Progenitor cell of endocrine pancreas (in vitro differentiated cells): ENCODE data around the gene LEF1. TPM values are rescaled to one million over a fixed set of nuclear protein-coding genes. Genes with fewer than 3 reads are reported as not detected.

Source experiments
- DNase-seq: peaks from one replicate; pipeline ENCODE4 v3.0.0; 2021; ENCODE audit warnings: low spot score; ENCODE audit not compliant: unreplicated experiment
- H3K27ac Mint-ChIP-seq: 2 replicates; pipeline ENCODE4 v1.8.0; 2021; ENCODE audit warnings: mild to moderate bottlenecking, moderate library complexity, mixed read lengths
- H3K27me3 Mint-ChIP-seq: 2 replicates; pipeline ENCODE4 v1.8.0; 2021; ENCODE audit warnings: mixed read lengths
- H3K36me3 Mint-ChIP-seq: 2 replicates; pipeline ENCODE4 v1.8.0; 2022; ENCODE audit warnings: mixed read lengths; ENCODE audit not compliant: insufficient read depth
- H3K4me1 Mint-ChIP-seq: 2 replicates; pipeline ENCODE4 v1.8.0; 2021; ENCODE audit warnings: low read depth, mixed read lengths
- H3K4me3 Mint-ChIP-seq: 2 replicates; pipeline ENCODE4 v1.8.0; 2021; ENCODE audit warnings: low read depth, mild to moderate bottlenecking, moderate library complexity, mixed read lengths
- H3K9me3 Mint-ChIP-seq: 2 replicates; pipeline ENCODE4 v1.8.0; 2021; ENCODE audit warnings: low read depth, mixed read lengths
- CTCF ChIP-seq: fragments of 200-600 bp; sonication (generic); IDR thresholded peaks from one replicate; pipeline ENCODE4 v1.5.0; 2021; ENCODE audit warnings: antibody characterized with exemption, mild to moderate bottlenecking; ENCODE audit not compliant: unreplicated experiment
- total RNA-seq: library from RNA; stranded (reverse); gene quantifications from 2 replicates; pipeline ENCODE4 v1.2.1, GENCODE V29; 2021

Gene LEF1
- total RNA-seq, 1 donor from 2014 or later = 2.1 TPM

- Mint-ChIP-seq H3K4me3 (no peak overlapping the region), H3K4me1 (peaks cover 13% of the 10 kb centered on the region), H3K27ac (no peak overlapping the region), H3K27me3 (no peaks in the 10 kb centered on the region), H3K36me3 (no peaks in the 10 kb centered on the region), H3K9me3 (no peaks in the 10 kb centered on the region)
- TF ChIP-seq CTCF = no peak
- no peak for DNase-seq
These were observed 42.5 kb upstream of the LEF1 start for GRCh38 chr4:108210989-108211835.

GRCh38 chr4:108209489-108209888, 40.8 kb upstream of the LEF1 start:
- TF ChIP-seq CTCF = no peak
- Mint-ChIP-seq H3K4me1 (peaks cover 10% of the 10 kb centered on the region), H3K27ac (no peak overlapping the region), H3K27me3 (peaks cover 5% of the 10 kb centered on the region), H3K36me3 (no peaks in the 10 kb centered on the region), H3K9me3 (no peaks in the 10 kb centered on the region), H3K4me3 (no peak overlapping the region)
- DNase-seq = no peak

GRCh38 chr4:108205859-108206258, 37.1 kb upstream of the LEF1 start:
- Mint-ChIP-seq H3K36me3 (no peaks in the 10 kb centered on the region), H3K27ac (no peak overlapping the region)

GRCh38 chr4:108204518-108204917, 35.8 kb upstream of the LEF1 start:
- DNase-seq = no peak
- no peak for TF ChIP-seq CTCF
- H3K36me3 Mint-ChIP-seq = no peaks in the 10 kb centered on the region
- H3K27ac Mint-ChIP-seq = no peak overlapping the region
- peaks cover 19% of the 10 kb centered on the region for H3K27me3 Mint-ChIP-seq
- no peaks in the 10 kb centered on the region for H3K9me3 Mint-ChIP-seq
- no peak overlapping the region for H3K4me3 Mint-ChIP-seq
- H3K4me1 Mint-ChIP-seq = peaks cover 8% of the 10 kb centered on the region

More at GRCh38 chr4:108205859-108206258, 37.1 kb upstream of the LEF1 start:
- no peak for TF ChIP-seq CTCF
- Mint-ChIP-seq H3K9me3 (no peaks in the 10 kb centered on the region), H3K27me3 (peaks cover 19% of the 10 kb centered on the region), H3K4me3 (no peak overlapping the region), H3K4me1 (peaks cover 8% of the 10 kb centered on the region)
- DNase-seq = no peak

GRCh38 chr4:108203377-108203776, 34.6 kb upstream of the LEF1 start:
- TF ChIP-seq CTCF = no peak
- DNase-seq = no peak
- peaks cover 19% of the 10 kb centered on the region for H3K27me3 Mint-ChIP-seq
- H3K36me3 Mint-ChIP-seq = no peaks in the 10 kb centered on the region
- no peaks in the 10 kb centered on the region for H3K9me3 Mint-ChIP-seq
- H3K27ac Mint-ChIP-seq = no peak overlapping the region
- H3K4me3 Mint-ChIP-seq = no peak overlapping the region
- H3K4me1 Mint-ChIP-seq = peaks cover 2% of the 10 kb centered on the region
